Measurements from ENCODE around the gene KLHL29.

The KLHL29 gene

DNA sequence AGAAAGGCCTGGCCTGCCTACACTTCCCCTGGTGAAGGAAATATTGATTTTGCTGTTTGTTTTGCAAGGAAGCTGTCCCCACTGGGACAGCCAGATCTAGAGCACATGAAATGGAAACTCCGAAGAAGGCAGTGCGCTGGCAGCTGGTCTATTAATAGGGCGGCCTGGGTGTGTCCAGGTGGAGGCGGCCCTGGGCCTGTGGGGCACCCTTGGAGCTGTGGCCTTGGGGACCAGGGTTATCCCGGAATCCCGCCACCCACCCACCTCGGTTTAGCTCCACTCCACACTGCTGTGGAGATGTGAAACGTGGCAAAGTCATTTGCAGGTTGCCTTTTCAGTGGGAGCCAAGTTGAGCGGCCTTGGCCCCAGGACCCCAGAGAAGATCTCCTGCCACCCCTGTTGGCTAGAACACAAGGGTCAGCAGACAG is 204.3 kb downstream of the KLHL29 start:
- DNase-seq: no peak

- DNase-seq: no peak
Observed at GRCh38 chr2:23589739-23590138, 204.8 kb downstream of the KLHL29 start.

GRCh38 chr2:23590241-23590869 is 205.4 kb downstream of the KLHL29 start:
- DNase-seq: no peak

- DNase-seq: no peak
Observed at GRCh38 chr2:23591111-23591510, 206.1 kb downstream of the KLHL29 start.

DNA sequence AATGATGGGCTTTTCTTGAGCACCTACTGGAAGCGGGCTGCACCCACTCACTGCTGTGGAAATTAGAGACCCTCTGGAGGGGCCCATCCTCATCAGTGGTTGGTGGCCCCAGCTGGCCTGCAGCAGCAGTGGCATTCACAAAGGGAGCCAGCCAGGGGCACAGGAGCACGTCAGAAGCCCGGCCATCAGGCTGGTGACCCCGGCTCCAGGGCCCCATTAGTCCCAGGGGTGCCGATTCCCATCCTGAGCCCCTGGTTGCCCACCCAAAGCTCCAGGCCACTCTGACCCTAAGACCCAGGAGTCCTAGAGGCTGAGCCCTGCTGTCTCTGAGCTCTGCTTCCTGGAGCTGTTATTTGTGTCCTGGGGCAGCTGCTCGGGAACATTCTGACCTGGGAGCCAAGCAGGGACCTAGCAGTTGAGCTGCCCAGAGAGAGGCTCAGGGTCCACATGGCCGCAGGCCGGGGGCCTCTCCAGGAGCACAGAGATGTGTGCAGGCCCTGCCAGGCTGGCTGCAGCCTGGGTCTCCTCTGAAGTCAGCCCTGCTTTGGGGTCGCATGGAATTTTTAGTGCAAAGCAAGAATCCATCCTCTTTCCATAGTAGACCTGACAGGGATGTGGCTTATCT is 207.2 kb downstream of the KLHL29 start:
- no peak for DNase-seq

GRCh38 chr2:23592898-23593751 is 208.1 kb downstream of the KLHL29 start:
- DNase-seq: no peak

DNA sequence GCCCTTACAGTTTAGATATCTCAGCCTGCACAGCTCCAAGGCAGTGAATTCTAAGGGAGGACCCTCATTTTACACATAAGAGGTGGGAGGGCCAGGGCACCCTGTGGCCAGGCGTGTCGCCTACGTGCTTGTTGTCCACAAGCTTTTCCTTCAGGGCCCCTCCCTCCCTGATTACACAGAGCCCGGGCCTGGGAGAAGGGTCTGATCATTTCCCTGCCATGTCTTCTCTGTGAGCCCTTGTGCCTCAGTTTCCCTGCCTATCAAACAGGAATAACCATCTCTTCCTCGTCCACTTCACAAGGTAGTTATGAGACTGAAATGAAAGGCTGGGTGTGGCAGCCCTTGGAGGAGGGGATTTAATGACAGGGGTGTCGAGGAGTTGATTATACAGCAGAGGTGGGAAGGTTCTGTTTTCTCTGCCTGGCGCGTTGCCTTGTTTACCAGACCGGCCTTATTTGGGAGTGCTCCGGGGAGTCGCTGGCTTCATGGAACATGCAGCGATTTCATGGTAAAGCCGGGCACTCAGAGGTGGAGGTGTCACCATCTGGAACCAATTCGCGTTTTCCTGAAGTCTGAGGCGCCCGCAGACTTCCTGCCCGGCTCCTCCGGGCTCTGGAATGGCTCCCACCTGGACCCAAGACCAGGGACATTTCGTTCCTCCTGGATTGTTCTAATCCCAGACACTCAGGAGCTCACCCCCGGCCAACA is 208.9 kb downstream of the KLHL29 start:
- no peak for DNase-seq

DNA sequence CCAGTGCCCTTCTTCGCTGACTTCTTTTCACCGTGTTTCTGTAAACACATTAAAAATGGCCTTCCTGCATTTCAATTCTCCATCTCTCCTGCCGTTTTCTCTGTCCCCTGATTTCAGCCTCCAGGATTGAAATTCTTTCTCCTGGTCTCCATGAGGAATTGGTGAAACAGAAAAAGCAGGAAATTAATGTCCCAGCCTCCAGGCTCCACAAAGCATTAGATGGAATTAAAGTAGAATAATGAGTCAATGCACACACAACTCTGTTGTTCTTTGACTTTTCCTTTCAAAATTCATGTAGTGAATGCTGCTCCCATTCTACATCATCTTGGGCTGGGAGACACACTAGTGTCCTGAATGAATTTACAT is 209.5 kb downstream of the KLHL29 start:
- DNase-seq: no peak

GRCh38 chr2:23595021-23595420 is 210.0 kb downstream of the KLHL29 start:
- DNase-seq: no peak

DNA sequence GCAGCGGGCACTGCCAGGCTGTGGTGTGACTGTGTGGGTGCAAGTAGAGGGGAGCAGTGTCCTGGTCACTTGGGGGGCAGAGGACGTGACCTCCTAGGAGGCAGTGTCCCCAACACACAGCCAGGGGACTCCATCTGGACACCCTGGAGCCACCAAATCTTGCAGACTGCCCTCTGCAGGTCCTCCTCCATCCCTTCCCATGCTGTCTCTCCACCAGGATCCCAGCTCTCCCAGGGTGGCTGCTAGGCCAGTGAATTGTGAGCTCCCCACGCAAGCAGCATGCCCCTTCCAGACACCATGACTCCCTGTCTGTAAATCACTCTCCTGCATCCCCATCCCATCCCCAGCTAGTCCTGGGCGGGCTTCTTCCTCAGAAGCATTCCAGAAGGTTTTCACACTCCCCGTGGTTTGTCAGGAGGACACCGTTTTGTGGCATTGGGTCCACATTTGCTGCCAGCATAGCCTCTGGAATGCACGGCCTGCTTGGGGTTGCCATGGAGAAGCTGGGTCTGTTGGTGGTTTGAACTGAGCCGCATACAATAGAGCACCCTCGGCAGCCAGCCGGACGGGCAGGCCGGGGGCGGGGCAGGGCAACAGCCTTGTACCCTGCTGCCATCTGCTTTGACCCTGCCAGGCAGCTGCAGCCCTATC is 210.7 kb downstream of the KLHL29 start:
- peak in 28 of 56 donors; percentile 10 to 74 (median 38) for DNase-seq

GRCh38 chr2:23596316-23596885 is 211.4 kb downstream of the KLHL29 start:
- no peak for DNase-seq

GRCh38 chr2:23597687-23598086 is 212.7 kb downstream of the KLHL29 start:
- no peak for DNase-seq

GRCh38 chr2:23599006-23599405 is 214.0 kb downstream of the KLHL29 start:
- DNase-seq: no peak

DNA sequence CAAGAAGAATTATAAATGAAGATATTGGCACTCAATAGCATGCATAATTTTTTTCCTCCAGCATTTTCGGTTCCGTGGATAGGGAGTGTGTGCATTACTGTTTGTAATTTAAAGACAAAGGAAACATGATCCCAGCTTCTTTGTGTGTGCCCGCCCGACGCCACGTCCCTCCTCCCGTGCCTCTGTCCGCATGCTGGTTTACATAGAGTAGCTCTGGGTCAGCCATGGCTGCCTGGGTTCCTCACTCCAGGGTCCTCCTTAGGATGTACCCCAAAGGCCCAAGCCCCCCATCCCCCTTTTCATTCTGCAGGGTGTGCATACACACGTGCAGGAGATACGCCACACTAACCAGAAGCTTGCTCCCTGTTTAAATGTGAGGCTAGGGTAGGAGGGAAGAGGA is 214.7 kb downstream of the KLHL29 start:
- no peak for DNase-seq

DNA sequence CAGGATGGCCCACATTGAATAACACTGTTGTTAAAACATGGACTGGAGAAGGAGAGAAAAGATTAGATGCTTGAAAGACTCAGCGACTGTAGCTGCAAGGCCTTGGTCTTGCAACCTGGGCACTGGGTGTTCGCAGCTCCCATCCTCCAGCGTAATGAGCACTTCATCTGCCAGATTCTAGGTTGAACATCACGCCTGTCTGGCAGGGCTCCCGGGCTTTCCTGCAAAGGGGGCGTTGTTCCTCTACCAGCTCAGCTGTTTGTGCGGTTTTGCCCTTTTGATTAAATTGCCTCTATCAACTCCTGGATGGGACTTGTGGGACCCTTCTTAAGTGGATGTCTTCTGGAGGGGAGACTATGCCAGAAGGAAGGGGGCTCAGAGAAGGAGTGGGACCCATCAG is 215.4 kb downstream of the KLHL29 start:
- peak in 5 of 56 donors; percentile 16 to 30 (median 21) for DNase-seq

- no peak for DNase-seq
Observed at GRCh38 chr2:23601301-23601965, 216.5 kb downstream of the KLHL29 start.

DNA sequence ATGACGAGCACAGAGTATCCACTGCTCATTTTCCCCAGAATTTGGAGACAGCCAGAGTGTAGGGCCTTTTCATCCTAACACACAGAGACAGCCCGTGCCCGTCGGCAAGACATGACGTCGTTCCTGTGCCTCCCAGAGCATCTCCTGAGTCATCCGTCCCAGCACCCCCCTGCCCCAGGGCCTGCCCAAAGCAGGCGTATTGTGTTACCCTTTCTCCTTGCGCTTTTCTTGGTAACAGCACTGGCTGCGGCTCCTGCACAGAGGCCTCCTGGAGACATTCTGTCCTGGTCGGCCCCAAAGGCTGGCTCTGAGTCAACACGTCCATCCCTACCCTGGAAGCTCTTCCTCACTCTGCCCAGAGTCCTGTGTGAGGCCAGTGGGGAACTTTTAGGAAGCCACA is 217.1 kb downstream of the KLHL29 start:
- DNase-seq: peak in 7 of 56 donors; percentile 9 to 44 (median 31)

DNA sequence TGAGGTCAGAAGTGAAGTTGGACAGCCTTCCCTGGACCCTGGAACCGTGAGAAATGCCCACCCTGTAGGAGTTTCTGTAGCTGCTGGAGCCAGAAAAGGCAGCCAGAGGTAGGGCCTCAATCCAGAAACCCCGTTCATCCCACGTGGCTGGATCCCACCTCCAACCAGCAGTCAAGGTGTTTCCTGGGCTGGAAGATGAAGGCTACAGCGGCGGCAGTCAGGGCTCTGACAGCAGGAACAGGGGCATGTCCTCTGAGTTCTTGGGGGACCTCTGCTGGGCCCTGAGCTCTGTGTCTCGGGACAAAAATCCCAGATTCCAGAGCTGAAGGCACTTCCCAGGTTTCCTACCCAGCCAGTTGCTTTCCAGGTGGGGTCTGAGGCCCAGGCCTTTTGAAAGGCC is 218.2 kb downstream of the KLHL29 start:
- no peak for DNase-seq

GRCh38 chr2:23603581-23603980 is 218.6 kb downstream of the KLHL29 start:
- DNase-seq: no peak

- no peak for DNase-seq
Observed at GRCh38 chr2:23604731-23605130, 219.8 kb downstream of the KLHL29 start.

Data from nucleus accumbens (tissue), 56 donors.